OCI-LY3 (cell line): ENCODE data around the gene PACRG.
"Not testable (repeated sequence)": the region's sequence is repeated elsewhere in the genome, so short reads cannot be mapped to it uniquely, and the experiment has no call there.

ENCODE experiments used
- H2AFZ ChIP-seq: fragments of 200-600, 300-600 bp; shearing (Covaris generic); 2 replicates; pipeline ENCODE4 v1.6.0; 2014; ENCODE audit warnings: antibody characterized with exemption, low read depth, low read length
- H3K27ac ChIP-seq: fragments of 200-600, 300-600 bp; sonication (generic); 2 replicates; pipeline ENCODE4 v1.5.1; 2014; ENCODE audit warnings: mild to moderate bottlenecking, low read length, moderate library complexity, mixed read lengths
- H3K27me3 ChIP-seq: fragments of 200-600, 300-600 bp; sonication (generic); 2 replicates; pipeline ENCODE4 v1.6.1; 2014; ENCODE audit warnings: low read depth, low read length, mixed read lengths
- H3K36me3 ChIP-seq: fragments of 200-600, 300-600 bp; sonication (generic); replicated peaks from 2 replicates; pipeline ENCODE3; 2014; ENCODE audit warnings: low read depth, low read length, mixed read lengths
- H3K4me1 ChIP-seq: fragments of 300-600, 200-600 bp; sonication (generic); 2 replicates; pipeline ENCODE4 v1.6.1; 2014; ENCODE audit warnings: low read length, mixed read lengths
- H3K4me2 ChIP-seq: fragments of 200-600, 300-600 bp; sonication (generic); 2 replicates; pipeline ENCODE4 v1.6.1; 2014; ENCODE audit warnings: low read length, mixed read lengths
- H3K4me3 ChIP-seq: fragments of 300-600, 200-600 bp; sonication (generic); 2 replicates; pipeline ENCODE4 v1.5.1; 2014; ENCODE audit warnings: antibody characterized with exemption, mild to moderate bottlenecking, low read length, moderate library complexity
- H3K79me2 ChIP-seq: fragments of 300-600, 200-600 bp; shearing (Covaris generic); 2 replicates; pipeline ENCODE4 v1.6.1; 2014; ENCODE audit warnings: mild to moderate bottlenecking, low read length, mixed read lengths
- H3K9ac ChIP-seq: fragments of 300-600, 200-600 bp; shearing (Covaris generic); 2 replicates; pipeline ENCODE4 v1.6.0; 2014; ENCODE audit warnings: mild to moderate bottlenecking, low read length, moderate library complexity
- H3K9me3 ChIP-seq: fragments of 200-600, 300-600 bp; shearing (Covaris generic); 2 replicates; pipeline ENCODE4 v1.6.1; 2014; ENCODE audit warnings: low read length, mixed read lengths; ENCODE audit not compliant: insufficient read depth
- H4K20me1 ChIP-seq: fragments of 200-600, 300-600 bp; sonication (generic); 2 replicates; pipeline ENCODE4 v1.6.1; 2016; ENCODE audit warnings: low read length, mixed read lengths; ENCODE audit not compliant: insufficient read depth
- CTCF ChIP-seq: fragments of 200-600, 300-600 bp; sonication (generic); IDR thresholded peaks from 2 replicates; pipeline ENCODE4 v1.5.1; 2014; ENCODE audit warnings: antibody characterized with exemption, low read length, low read depth
- EZH2phosphoT487 ChIP-seq: fragments of 200-600 bp; shearing (Covaris generic); IDR thresholded peaks from 2 replicates; pipeline ENCODE4 v1.6.1; 2018; ENCODE audit warnings: antibody characterized with exemption, mixed run types, low read depth

PACRG gene

GRCh38 chr6:162727322-162728182 is at the start of gene PACRG, which contains the start of gene PRKN:
TSS of gene PACRG (plus strand) at chr6:162727974.
TSS of gene PRKN (minus strand) at chr6:162727766.
- Histone ChIP-seq H3K27me3 (no peaks in the 10 kb centered on the region), H3K27ac (no peak within 1 kb of the TSS), H3K4me1 (no peaks in the 10 kb centered on the region), H4K20me1 (no peaks in the 10 kb centered on the region), H3K4me2 (no peak within 1 kb of the TSS), H3K36me3 (no peaks in the 10 kb centered on the region), H3K9ac (no peak within 1 kb of the TSS), H3K9me3 (no peaks in the 10 kb centered on the region), H2AFZ (no peak within 1 kb of the TSS), H3K4me3 (no peak within 1 kb of the TSS), H3K79me2 (no peaks in the 10 kb centered on the region)
- TF ChIP-seq CTCF (no peak), EZH2phosphoT487 (no peak)

- H3K27me3 ChIP-seq, H3K4me3 ChIP-seq, H3K9ac ChIP-seq, H3K4me1 ChIP-seq, H3K9me3 ChIP-seq, H3K36me3 ChIP-seq, H3K4me2 ChIP-seq, H3K79me2 ChIP-seq, H2AFZ ChIP-seq, H3K27ac ChIP-seq, H4K20me1 ChIP-seq: not testable (repeated sequence)
These were observed 48.9 kb upstream of the PACRG start for GRCh38 chr6:162678896-162679295.

GRCh38 chr6:162679681-162680080 is 48.1 kb upstream of the PACRG start:
- TF ChIP-seq CTCF (no peak), EZH2phosphoT487 (no peak)

GRCh38 chr6:162680367-162680766 is 47.4 kb upstream of the PACRG start:
- H3K27me3 ChIP-seq, result no peaks in the 10 kb centered on the region
- TF ChIP-seq CTCF (no peak), EZH2phosphoT487 (no peak)
- H3K9me3 ChIP-seq, result no peaks in the 10 kb centered on the region
- H3K9ac ChIP-seq, result no peak overlapping the region
- no peaks in the 10 kb centered on the region for H3K36me3 ChIP-seq
- H3K4me2 ChIP-seq, result no peak overlapping the region
- H3K79me2 ChIP-seq, result no peaks in the 10 kb centered on the region
- H3K4me1 ChIP-seq, result no peaks in the 10 kb centered on the region
- no peaks in the 10 kb centered on the region for H4K20me1 ChIP-seq
- H3K4me3 ChIP-seq, result no peak overlapping the region
- H3K27ac ChIP-seq, result no peak overlapping the region
- no peak overlapping the region for H2AFZ ChIP-seq

More at GRCh38 chr6:162679681-162680080, 48.1 kb upstream of the PACRG start:
- H3K4me2 ChIP-seq, result no peak overlapping the region
- H3K4me1 ChIP-seq, result no peaks in the 10 kb centered on the region
- no peaks in the 10 kb centered on the region for H3K9me3 ChIP-seq
- H4K20me1 ChIP-seq, result no peaks in the 10 kb centered on the region
- no peaks in the 10 kb centered on the region for H3K79me2 ChIP-seq
- no peaks in the 10 kb centered on the region for H3K27me3 ChIP-seq
- H3K4me3 ChIP-seq, result no peak overlapping the region
- no peak overlapping the region for H3K27ac ChIP-seq
- no peaks in the 10 kb centered on the region for H3K36me3 ChIP-seq
- H2AFZ ChIP-seq, result no peak overlapping the region
- H3K9ac ChIP-seq, result no peak overlapping the region
